ENCODE data around the gene RAD51D.
"Not testable (repeated sequence)": the region's sequence is repeated elsewhere in the genome, so short reads cannot be mapped to it uniquely, and the experiment has no call there.

RAD51D gene

GRCh38 chr17:35090707-35091106 lies 29.0 kb downstream of the RAD51D start:
- not testable (repeated sequence) for DNase-seq (ENCODE audit: low spot score)

GRCh38 chr17:35089586-35090296 lies 29.9 kb downstream of the RAD51D start:
- peak; percentile 28 for DNase-seq (ENCODE audit: low spot score)

DNA sequence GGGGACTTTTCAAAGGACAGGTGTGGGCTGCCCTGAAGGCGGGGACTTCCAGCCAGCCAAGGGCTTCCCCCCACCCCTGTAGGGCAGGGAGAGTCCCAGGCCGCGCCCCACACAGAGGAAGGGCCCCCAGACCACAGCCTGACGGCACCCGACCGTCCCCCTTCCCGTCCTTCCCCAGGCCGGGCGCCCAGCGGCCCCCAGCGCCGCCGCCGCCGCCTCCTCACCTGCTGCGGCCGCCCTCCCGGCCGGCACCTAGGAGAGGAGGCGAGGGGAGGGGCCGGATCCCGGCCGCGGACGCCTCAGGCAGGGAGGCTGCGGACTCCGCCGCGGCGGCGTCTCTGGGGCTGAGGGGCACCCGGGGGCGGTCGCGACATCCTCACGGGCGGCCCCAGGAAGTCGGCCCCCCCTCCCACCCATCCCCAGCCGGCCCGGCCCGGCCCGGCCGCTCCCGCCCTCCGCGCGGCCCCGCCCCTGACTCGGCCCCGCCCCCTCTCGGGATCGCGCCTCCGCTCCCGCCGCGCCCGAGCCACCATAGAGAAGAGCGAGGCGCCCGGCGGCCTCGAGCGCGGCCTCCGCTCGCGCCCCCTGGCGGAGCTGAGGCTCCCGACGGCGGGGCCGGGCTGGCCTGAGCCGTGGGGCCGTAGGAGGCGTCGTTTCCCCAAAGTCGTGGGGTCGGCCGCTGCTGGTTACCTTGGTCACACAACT lies 30.6 kb downstream of the RAD51D start:
- peak; percentile 88 for DNase-seq (ENCODE audit: low spot score)

DNA sequence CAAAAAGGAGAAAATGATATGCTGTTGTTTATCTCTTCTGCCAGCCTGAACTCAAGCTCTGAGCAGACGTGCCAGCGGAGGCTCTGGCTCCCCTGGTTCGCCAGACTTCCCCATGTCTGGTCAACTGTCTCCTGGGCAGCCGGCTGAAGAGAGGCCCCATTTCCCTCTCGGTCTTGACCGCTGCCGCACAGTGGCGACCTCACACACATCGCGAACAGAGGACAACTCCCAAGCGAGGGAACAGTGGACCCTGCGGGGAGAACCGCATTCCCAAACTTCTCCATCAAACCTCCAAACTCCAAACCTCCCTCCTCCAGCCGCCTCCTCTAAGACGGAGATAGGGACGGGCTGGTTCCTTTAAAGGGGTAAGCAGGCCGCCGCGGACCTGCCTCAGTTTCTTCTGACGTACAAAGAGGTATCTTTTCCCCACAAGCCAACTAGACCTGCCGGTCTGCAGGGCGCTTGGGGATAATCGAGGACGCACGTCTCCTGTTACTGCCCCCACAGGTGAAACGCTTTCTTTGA lies 31.2 kb downstream of the RAD51D start:
- DNase-seq (ENCODE audit: low spot score): peak; percentile 10

DNA sequence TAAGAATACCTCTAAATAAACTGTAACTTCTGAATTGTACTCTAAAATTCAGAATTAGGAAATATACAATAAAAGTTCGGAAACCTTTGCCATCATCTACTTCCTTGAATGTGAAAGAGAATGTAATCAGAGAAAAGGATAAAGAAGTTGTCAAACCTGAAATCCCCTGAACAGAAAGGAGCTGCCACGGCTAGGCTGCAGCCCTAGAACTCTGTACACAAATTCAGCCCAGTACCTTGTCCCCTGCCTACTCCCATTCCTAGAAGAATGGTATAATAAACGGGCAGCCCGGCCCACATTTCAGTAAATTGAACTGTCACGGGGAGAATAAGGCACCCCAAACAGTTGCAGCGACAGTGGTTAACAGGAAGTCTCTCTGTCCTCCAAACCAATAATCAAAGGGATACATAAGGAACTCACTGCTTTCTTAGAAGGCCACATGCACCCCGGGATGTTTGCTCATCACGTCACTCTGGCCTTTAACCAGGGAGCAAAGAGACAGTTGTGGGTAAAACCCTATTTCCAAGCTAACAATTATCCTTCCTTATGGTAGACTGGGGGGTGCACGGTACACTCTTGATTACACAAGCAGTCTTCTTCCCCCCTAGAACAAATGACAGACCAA lies 31.8 kb downstream of the RAD51D start:
- peak; percentile 20 for DNase-seq (ENCODE audit: low spot score)

DNA sequence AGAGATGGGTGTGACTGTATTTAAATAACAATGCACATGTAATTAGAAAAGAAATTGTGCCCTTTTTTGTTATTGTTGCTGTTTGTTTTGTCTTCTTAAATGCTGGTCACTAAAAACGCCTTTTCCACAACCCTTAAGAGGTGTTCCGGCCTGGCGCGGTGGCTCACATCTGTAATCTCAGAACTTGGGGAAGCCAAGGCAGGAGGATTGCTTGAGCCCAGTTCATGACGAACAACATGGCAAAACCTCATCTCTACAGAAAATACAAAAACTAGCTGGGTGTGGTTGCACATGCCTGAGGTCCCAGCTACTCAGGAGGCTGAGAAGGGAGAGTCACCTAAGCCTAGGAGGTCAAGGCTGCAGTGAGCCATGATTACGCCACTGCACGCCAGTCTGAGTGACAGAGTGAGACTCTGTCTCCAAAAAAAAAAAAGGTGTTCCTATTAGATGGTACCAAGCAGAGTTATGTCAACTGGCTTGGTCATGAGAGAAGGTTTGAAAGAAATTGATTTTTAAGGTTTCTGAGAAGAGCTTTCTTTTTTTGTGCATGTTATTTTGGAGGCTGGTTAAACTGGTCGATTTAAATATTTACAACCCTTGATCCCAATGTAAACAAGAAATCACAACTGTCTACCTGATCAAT lies 32.6 kb downstream of the RAD51D start:
- DNase-seq (ENCODE audit: low spot score): peak; percentile 3

DNA sequence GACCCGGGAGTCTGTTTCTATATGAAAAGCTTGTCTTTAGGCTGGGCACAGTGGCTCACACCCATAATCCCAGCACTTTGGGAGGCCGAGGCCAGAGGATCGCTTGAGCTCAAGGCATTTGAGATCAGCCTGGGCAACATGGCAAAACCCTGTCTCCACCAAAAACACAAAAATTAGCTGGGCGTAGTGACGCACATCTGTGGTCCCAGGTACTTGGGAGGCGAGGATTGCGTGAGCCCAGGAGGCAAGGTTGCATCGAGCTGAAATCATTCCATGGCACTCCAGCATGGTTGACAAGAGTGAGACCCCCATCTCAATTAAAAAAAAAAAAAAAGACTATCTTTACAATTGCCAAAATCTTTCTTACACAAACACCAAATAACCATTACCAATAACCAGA lies 33.5 kb downstream of the RAD51D start:
- DNase-seq (ENCODE audit: low spot score): no peak

- DNase-seq (ENCODE audit: low spot score): no peak
These were observed 34.7 kb downstream of the RAD51D start for GRCh38 chr17:35084987-35085386.

- no peak for DNase-seq (ENCODE audit: low spot score)
These were observed 36.6 kb downstream of the RAD51D start for GRCh38 chr17:35083071-35083470.

DNA sequence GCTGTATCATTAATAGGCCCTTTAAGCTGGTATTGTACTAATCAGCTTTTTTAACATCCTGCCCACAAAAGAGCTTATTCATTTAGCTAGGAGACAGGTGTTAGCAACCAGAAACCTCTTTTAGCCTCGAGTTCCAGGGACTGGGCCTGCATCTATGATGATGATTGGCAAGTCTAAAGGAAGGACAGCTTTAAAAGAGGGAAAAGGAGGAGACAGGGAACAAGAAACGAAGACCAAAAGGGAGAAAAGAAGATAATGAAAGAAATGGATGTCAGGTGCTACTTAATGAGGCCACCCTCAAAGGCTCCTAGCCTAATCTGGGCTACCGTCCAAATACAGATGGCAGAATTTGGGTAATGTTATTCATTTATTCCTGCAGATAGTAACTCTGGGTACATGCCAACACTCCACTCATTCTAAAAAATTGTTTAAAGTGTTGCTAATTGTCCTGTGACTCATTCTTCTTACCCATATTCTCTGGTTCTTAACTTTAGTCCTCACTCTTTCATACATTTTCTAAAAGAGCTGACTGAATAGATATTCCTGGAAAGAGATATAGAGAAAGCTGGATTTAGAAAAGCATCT lies 37.5 kb downstream of the RAD51D start:
- DNase-seq (ENCODE audit: low spot score): peak; percentile 20

DNA sequence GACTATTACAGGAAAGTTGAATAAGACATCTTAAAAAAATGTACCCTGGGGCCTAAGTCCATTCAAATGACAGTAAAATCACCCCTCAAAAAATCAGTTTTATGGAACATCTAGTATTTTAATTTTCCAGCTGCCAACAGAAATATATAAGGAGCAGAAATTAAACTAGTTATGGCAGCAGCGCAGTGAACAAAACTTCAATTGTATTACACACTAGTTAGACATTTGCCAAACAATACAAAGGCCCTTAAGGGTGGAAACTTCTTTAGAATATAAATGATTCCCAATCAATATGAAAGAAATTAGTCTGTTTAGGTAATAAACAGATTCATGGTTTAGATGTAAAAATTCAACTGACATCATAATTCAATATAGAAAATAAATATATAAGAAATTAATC lies 38.0 kb downstream of the RAD51D start:
- DNase-seq (ENCODE audit: low spot score): no peak

GRCh38 chr17:35080536-35080935 lies 39.1 kb downstream of the RAD51D start:
- no peak for DNase-seq (ENCODE audit: low spot score)

DNA sequence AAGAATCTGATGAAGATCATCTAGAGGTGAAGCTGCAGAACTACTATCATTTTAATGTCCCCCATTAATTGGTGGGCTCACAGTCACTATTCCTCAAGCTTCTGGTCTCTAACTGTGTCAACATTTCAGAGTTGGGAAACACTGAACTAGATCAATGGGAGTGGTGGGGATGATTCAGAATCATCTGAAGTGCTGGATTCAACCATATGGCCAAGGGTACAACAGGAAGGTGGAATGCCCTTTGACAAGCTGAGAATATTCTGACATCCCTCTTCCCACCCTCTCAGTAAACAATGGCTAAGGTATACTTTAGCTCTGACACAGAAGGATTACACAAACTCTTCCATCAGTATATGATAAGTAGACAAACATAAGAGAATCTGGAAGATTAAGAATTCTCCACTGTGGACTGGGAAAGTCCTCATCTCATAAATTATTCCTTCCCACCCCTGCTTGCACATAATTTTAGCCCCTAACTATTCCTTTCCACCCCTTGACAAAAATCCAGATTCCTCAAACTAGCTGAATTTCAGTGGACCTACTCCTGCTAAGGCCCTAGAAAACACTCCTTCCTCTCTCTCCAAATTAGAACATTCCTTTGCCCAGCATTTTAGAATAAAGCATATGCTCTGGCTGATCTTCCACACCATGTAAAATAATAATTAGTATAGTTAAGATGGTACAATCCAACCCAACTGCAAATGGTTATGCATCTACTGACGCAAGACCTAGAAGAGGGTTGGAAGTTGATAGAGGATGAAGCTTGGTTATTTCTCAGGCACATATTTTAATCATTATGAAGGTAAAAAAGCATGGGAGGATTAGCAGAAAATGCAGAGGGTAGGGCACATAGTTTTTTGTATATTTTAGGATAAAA lies 39.9 kb downstream of the RAD51D start:
- DNase-seq (ENCODE audit: low spot score): no peak

GRCh38 chr17:35076874-35077273 lies 42.8 kb downstream of the RAD51D start:
- DNase-seq (ENCODE audit: low spot score): no peak

- no peak for DNase-seq (ENCODE audit: low spot score)
These were observed 44.7 kb downstream of the RAD51D start for GRCh38 chr17:35074711-35075707.

DNA sequence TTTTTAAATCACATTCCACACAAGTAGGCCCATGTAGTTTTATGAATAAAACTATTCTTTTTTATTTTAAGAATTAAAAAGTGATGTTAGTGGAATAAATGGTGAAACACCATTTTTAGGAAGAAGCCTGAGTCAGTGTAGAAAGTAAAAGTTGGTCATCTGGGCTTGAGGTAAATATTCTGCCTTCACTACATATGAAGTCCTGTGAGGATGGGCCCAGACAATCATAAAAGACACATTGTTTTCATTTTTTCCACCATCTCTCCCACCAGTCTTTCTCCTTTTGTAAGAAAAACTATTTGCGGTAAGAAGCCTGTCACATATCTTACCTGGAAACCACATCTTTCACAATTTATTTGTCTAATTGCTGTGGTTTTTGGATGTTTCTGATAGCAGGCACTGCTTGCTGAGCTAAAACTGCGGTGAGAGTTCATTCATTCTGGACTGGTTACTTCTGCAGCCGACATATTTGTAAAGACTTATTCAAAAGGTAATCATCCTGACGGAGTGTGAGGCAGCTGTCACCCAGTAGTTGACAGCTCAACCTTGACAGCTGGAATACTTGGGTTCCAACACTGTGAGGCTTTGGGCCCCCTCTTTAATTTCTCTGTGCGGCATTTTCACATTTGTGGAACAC lies 45.6 kb downstream of the RAD51D start:
- peak; percentile 23 for DNase-seq (ENCODE audit: low spot score)

GRCh38 chr17:35073183-35073790 lies 46.4 kb downstream of the RAD51D start:
- DNase-seq (ENCODE audit: low spot score): peak; percentile 37

- no peak for DNase-seq (ENCODE audit: low spot score)
These were observed 50.3 kb downstream of the RAD51D start for GRCh38 chr17:35069311-35069710.

- DNase-seq (ENCODE audit: low spot score): no peak
These were observed 51.4 kb downstream of the RAD51D start for GRCh38 chr17:35068249-35068648.

Measured in CD4-positive, alpha-beta T cell treated with Interleukin-6 at 100 ng/mL for 8 hours (primary cell).